NCI-H2081 treated with DMSO at 0.1 percent for 48 hours (cell line): Measurements from ENCODE around the gene CORIN.

Experiments
- DNase-seq: peaks from one replicate; lab custom pipeline; 2025; lab: John Stamatoyannopoulos, UW

Gene CORIN

DNA sequence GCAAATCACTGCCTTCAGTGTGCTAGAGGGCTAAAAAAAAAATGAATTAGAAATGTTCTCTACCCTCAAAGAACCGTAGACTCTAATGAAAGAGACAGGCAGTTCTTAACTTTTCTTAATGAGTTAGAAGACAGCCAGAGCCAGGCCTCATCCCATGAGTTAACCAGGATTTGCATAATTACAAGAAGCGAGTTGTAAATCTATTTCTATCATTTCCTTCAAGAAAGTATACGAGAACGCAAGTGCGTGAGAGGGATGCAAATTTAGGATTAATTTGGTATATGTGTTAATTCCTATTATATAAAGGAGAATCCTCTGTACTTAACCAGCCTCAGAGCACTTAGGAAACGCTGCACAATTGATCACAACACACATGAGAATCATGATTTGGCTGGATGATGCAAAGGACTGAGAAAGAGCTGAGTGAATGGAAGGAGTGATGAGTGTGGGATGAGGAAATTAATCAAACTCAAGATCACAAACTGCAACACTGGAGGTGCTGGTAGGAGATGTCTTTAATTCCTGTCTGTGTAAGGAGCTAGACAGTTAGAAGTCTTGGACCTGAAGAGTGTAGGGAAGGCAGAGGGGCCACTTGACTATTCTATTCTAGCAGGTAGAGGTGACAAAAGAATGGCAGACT, 195.6 kb downstream of the CORIN start:
- DNase-seq = no peak

DNA sequence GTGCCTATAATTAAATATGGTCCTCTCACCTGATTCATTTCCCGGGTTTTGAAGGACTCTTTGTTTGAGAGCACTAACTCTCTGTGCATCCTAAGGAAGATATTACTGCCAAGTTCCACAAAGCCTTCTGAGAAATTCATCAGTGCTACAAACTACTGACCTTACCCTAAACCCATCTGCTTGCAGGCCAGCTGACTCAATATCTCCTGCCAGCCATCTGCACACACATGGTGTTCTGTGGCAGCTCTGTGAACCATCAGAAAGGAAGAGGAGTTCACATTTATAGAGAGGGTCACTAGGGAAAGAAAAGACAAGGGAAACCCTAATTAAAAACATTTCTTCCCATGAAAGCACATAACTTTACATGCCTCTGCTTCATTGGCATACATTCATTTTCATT, 196.1 kb downstream of the CORIN start:
- no peak for DNase-seq

DNA sequence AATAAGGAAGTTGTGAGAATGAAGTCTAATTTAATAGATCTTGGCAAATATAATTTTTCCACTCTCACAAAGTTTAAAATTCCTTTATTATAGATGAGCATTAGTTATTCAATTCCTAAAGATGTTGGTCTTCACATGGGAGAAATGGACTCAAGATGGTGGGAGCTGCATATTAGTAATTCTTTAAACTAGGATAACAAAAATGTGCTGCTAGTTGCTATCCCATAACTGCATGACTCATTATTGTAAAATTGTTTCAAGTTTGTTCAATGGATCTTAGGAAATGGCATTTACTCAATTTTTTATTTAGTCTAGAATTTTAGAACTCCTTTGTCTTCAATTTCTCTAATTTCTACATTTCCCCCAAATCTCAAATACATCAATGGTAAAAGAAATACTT, 197.0 kb downstream of the CORIN start:
- DNase-seq = no peak

DNA sequence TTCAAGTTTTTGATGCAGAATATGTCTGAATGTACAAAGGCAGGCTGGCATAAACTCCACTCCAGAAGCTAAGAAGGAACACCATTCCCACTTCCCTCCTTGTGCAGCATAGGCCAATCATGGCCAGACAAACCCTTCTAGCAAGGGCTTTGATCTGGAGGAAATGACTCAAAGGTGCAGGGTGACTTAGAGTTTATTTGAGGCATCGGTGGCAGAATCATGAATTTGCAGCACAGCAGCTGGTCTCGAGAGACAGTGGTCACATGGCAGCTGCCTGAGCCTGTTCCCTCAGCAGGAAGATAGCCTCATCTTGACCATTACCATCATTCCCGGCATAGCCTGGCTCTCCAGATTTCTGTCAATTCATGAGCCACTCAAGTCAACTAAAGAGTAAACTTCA, 198.3 kb downstream of the CORIN start:
- DNase-seq = no peak

DNA sequence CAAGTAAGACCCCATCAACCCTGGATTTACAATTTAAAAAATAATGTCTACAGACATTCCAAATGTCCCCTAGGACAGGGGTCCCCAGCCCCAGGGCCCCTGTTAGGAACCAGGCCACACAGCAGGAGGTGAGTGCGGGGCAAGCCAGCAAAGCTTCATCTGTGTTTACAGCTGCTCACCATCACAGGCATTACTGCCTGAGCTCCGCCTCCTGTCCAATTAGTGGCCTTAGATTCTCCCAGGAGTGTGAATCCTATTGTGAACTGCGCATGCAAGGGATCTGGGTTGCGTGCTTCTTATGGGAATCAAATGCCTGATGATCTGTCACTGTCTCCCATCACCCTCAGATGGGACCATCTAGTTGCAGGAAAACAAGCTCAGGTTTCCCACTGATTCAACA, 206.7 kb downstream of the CORIN start:
- DNase-seq = no peak

DNA sequence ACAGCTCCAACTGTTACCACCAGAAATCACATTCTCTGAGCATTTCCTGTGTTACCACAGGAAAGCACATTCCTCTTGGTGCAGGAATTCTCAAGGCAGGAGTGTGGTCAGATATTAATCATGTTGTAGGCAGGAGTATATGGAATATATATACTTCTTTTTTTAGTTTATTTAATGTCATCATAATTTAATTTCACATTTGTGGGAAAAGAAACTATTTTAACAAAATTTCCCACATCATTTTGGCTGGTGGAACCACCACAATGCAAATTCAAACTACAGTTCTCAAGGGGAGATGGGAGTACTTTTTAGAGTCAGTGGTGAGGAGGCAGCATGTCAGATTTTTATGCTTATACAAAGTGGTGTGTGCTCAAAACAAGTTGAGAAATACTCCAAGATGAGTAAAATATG, 213.8 kb downstream of the CORIN start:
- no peak for DNase-seq

DNA sequence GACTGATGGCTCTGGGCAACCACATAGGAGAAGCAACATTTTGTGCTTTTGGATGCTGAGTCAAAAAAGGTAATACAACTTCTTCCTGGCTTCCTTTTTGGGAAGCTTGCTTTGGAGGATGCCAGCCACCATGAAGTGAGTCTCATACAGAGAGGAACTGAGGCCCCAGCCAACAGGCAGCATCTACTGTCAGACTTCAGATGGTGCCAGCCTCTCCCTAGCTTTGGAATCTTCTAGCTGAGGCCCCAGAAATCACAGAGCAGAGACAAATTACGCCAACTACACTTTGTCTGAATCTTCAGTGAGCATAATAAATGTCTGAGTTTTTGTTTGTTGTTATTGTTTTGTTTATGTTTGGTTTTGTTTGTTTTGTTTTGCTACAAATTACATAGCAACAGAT, 216.7 kb downstream of the CORIN start:
- DNase-seq = no peak

DNA sequence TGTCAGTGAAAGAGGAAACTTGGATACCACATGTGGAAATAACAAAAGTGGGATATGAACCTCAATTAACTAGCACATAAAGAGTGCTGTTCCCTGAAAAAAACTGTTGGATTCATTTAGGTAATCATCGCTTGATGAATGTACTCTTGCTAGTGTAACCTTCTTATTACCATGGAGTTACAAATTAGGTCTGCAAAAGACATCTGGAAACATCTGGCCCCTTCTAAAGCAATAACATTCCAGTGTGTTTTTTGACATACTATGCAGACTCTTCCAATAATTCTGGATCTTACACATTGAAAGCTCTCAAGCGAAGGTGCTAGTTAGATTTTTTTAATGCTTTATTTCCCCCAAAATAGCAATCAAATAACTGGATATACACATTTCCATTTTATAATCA, 218.2 kb downstream of the CORIN start:
- no peak for DNase-seq

DNA sequence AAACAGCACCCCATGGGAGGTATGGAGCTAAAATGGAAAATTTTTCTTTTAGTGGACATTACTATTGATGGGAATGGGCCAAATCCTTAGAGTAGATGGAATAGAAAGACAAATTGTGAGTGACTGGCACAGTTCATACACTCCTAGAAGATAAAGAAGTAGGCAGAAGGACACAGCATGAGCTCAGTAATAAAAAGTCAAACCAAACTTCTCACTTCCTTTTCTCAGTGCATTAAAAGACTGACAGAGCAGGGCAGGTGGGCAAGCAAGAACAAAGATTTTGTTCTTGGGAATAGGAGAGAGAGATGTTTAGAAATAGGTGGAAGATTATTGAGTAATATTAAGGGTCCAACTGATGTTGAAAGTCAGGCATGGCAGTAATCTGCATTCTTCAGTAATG, 220.3 kb downstream of the CORIN start:
- DNase-seq = no peak

DNA sequence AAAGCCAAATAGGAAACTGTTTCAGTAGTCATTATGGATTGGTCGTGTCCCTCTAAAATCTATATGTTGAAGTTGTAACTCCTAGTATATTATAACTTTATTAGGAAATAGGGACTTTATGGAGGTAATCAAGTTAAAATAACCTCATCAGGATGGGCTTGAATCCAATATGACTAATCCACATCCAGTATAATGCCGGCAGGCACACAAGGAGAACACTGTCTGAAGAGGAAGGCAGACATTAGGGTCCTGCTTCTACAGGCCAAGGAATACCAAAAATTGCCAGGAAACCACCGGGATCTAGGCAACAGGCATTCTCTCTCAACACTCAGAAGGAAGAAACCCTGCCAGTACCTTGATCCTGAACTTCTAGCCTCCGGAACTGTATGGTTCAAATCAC, 222.5 kb downstream of the CORIN start:
- no peak for DNase-seq

DNA sequence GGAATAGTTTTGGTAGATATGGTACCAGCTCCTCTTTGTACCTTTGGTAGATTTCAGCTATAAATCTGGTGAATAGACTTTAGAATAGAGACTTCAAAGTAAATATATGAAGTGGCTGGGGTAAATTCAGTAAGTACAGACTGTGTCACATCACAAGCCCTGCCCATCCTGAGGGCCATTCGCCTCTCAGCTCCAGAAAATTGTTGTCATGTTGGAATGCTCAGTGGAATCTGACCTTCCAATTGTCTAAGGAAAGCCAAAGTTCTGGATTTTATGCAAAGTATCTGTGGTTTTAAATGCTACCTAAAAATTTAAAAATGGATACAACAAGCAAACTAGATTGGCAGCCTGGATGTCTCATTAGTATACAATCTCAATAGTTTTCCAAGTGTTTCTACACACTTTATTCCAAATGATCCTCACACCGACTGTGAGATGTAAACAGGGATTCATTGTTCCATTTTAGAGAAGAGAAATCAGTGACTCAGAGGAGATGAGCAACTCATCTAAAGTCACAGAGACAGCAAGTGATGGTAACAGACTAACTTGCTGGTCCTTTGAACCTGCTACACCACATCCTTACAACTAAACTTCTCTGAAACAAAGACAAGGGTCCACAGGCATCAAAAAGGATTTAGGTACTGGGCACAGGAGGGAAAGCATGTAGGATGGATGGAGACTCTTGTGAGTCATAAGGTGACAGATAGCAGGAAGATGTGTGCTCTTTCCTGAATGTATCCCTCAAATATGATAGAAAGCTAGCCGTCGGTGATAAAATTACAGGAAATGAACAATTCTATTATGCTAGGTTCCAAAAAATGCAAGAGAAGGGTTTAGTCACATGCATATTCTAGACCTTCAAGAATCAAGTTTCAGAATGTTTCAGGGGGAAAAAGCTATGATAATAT, 225.5 kb downstream of the CORIN start:
- DNase-seq = no peak

DNA sequence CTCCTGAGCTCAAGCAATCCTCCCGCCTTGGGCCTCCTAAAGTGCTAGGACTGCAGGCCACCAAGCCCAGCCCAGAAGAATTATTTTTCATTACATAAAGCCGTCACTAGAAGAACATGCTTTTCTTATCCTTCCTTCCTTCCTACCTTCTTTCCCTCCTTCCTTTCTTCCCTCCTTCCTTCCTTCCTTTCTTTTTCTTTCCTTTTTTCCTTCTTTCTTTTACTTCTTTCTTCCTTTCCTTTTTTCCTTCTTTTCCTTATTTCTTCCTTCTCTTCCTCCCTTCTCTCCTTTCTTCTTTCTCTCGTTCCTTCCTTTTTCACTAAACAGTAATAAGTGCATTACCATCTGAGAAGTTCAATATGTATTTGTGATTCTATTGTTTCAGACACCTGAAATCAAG, 231.4 kb downstream of the CORIN start:
- DNase-seq = no peak

DNA sequence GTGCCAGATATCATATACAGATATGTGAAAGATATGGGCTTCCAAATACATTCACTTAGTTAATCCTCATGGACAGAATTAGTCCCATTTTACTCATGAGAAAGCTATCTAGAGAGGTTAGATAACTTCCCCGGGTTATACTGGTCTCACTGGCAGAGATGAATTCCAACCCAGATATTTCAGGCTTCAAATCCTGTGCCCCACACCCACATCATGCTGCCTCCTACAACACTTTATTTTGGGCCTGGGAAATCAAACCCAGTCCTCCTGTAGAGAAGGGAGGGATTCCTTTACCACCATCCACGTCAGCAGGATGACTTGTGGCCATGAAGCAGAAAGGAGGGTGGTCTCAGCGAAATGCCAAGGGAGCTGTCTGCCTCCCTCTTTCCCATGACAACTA, 239.0 kb downstream of the CORIN start:
- DNase-seq = no peak

DNA sequence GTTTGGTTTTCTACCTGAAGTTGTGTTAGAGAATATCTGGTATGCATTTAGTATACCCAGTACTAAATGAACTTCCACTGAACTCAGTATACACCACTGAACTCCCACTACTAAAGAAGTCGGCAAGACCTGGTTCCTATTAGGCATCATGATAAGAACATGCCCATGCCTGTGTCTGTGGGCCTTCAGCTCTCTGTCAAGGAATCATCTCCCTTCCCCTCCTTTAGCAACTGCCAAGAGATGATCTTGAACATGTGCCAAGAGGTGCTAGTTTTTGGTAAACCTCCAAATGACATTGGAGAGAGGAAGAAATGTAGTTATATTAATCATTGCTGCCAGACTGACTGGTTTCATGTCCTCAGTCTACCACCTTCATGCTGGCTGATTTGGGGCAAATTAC, 239.5 kb downstream of the CORIN start:
- DNase-seq = no peak

DNA sequence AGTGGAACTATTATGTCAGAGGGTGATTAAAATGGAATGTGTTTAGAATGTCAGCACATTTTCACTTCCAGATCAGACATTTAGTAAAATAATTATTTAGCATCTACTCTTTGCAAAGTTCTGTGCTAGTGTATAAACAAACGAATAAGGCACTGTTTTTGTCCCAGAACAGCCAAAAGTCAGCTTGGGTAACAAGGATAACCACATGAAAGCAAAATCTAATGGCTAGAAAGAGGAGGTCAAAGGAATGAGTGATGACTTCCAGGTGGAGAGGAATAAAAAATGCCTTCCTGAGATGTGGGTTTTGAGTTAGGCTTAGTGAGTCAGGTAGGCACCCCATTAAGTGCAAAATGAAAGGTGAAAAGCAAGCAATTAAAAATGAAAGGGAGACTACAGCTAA, 240.2 kb downstream of the CORIN start:
- DNase-seq = no peak

DNA sequence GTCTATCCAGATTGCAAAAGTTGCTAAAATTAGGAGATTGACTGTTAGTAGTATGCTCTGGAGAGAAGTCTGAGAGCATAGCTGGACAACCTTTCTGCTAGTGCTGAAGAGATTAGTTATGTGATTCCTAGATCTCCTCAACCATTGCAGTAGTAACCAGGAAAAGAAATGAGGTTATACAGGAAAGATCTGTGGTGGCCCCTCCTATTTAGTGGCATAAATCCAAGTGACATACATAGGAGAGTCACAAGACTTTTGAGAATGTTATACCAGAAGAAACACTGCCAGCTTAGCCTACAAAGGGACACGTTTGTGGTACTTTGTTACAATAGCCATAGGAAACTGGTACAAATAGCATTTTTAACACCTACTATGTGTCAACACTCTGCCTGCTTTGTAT, 247.5 kb downstream of the CORIN start:
- DNase-seq = no peak

DNA sequence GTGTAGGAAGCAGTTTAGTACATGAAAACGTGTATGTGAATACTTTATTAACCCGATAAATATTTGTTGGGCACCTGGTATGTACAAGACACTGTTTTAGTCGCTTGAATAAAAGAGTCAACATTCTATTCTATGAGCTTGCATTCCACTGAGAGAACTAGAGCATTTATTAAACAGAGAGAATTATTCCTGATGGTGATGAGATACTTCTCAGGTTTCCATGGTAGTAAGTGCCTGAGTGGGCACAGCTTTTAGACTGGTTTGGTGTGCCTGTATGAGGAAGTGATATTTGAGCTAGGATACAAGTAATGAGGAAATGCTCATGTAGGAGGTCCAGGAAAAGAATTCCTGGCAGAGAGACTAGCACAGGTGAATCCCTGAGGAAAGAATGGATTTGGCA, 258.6 kb downstream of the CORIN start:
- DNase-seq = no peak

DNA sequence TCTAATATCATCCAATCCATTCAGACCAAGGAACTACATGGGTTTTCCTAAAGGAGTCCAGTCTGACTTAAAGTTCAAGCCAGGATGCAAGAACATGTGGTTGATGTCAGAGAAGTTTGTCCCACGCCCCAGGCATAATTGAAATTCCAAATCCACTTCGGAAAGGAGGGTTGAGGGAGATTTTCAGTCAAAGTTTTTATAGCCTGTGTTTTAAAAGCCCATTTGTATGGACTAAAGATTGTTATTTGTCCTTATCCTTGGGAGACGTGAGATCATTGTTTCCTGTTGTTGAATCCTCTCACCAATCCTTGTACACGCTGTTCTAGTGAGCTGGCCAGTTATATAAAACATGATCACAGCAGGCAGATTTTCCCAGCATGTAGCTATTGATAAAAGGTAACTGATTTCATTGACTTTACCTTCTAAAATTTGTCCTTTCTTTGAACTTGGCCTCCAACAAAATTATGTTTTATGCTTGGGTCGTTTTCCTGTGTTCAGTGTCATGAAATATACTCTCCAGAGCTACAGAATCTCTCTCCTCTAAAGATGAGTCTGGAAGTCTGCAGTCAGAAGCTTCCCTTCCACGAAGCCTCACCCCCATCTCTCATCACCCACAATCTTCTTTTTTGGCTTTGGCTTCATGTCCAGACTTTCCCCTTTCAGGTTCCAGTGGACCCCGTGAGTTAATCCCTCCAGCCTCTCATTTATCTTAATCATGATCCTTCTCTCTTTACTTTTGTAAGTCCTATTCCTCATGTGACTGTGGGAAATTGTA, 259.9 kb downstream of the CORIN start:
- DNase-seq = no peak

DNA sequence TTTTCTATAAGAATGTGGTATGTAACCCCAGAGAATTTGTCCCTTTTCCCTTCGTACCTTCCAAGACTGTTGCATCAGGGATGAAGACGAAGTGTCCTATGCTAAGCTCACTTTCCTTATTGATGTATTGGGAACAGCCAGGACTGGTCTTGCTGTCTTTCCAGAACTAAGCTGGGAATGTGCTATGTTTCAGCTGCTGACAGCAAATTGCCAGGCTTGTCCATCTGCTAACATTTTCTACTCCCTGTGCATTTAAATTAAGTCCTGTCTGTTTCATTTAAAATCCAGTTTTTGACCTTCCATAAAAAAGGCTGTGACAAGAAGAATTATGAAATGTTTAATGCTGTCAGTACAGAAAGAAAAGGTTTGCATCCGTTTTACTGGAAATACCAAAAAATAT, 264.9 kb downstream of the CORIN start:
- DNase-seq = no peak

DNA sequence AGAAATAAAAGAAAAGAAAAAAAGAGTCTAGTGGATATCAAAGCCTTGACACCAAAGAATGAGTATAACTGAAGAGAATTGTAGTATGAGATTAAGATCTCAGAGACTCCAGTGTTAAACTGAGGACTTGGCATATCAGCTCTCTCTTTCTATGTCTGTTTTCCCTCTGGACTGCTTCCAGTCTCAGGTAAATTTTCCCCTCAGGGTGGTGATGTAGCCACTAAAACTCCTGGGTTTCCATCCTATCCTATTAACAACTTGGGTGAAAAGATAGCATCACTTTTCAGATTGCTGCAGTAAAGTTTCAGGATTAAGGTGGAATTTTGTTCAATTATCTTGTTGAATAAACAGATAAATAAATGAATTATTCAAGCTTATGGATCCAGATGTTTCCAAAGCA, 267.1 kb downstream of the CORIN start:
- no peak for DNase-seq

DNA sequence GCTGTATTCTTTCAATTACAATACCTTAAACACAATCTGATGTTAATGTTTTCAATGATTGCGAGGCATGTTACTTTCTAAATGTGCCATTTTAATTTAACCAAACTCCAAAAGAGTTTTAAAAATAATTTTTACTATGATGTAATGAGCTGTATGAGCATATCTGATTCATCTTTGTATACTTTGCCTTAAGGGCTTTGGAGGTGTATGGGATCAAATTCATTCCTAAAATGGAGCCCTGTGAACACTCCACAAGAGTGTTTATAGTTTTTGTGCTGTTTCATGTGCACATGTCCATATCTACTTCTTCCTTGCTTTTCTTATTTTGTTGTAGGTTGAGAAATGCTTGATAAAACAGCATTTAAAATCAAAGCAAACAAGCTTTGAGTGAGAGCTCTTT, 270.4 kb downstream of the CORIN start:
- DNase-seq = no peak

DNA sequence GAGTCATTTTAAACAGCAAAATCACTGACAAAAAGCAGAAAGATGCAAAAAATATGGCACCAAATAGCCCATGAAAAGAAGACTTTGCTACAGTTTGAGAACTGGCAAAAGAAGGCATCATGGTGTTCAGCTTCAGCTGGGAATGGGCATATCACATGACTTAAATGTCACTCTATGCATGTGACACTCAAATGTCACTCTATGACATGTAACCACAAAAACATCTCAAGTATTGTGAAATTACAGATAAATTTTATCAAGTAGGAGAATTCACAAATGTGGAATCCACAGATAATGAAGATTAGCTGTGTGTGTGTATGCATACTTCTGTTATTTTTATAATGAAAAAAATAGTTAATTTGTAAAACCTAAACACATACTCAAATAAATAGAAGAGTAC, 270.9 kb downstream of the CORIN start:
- DNase-seq = no peak

DNA sequence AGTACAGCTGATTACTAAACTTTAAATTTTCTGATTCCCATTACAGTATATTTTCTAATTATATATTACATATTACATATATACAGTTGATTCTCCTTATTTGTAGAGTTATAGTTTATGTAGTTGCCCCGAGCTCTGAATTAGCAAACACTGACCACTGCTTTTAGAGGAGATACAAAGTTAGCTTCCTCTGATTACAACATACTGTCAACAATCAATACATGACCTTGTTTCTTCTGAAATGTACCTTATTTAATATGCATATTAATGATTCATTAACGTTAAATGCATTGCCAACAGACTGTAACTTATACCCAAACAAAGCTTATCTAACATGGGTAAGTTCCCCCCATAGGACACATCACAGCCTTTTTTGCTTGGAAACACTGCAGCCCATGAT, 271.3 kb downstream of the CORIN start:
- DNase-seq = no peak
